HFF-Myc (cell line): ENCODE data around the gene RPTOR.

Source experiments
- DNase-seq: peaks from one replicate; pipeline ENCODE4 v3.0.0-alpha.2; 2011; ENCODE audit warnings: low read depth; ENCODE audit errors: extremely low read depth
- H3K4me3 ChIP-seq: replicated peaks from 2 replicates; pipeline ENCODE4 v1.5.1; 2011; ENCODE audit warnings: low read depth, mild to moderate bottlenecking, control low read depth, low read length
- TF ChIP-seq, protein P1 (sequence below): IDR thresholded peaks from 2 replicates; pipeline ENCODE4 v1.5.1; 2012; ENCODE audit warnings: mild to moderate bottlenecking, low read depth, low read length, control low read depth; ENCODE audit errors: missing control alignments

Gene RPTOR

DNA sequence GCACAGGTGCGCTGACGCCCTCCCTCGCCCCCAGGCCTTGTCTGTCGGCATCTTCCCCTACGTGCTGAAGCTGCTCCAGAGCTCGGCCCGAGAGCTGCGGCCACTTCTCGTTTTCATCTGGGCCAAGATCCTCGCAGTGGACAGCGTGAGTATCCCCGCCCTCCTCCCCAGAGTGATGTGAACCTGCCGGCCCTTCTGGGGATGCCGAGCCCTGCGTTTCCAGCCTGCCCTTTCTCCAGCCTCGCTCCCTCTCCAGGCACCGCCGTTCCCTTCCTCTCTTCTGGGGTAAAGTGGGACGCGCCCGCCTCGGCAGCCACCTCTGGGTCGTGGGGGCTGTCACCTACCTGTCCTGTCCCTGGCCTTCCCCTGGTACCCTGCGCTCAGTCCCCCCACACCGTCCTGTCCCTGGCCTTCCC lies 313.1 kb downstream of the RPTOR start:
- TF ChIP-seq, protein P1, sequence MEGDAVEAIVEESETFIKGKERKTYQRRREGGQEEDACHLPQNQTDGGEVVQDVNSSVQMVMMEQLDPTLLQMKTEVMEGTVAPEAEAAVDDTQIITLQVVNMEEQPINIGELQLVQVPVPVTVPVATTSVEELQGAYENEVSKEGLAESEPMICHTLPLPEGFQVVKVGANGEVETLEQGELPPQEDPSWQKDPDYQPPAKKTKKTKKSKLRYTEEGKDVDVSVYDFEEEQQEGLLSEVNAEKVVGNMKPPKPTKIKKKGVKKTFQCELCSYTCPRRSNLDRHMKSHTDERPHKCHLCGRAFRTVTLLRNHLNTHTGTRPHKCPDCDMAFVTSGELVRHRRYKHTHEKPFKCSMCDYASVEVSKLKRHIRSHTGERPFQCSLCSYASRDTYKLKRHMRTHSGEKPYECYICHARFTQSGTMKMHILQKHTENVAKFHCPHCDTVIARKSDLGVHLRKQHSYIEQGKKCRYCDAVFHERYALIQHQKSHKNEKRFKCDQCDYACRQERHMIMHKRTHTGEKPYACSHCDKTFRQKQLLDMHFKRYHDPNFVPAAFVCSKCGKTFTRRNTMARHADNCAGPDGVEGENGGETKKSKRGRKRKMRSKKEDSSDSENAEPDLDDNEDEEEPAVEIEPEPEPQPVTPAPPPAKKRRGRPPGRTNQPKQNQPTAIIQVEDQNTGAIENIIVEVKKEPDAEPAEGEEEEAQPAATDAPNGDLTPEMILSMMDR, result no peak
- DNase-seq, result no peak
- H3K4me3 ChIP-seq, result no peak overlapping the region

DNA sequence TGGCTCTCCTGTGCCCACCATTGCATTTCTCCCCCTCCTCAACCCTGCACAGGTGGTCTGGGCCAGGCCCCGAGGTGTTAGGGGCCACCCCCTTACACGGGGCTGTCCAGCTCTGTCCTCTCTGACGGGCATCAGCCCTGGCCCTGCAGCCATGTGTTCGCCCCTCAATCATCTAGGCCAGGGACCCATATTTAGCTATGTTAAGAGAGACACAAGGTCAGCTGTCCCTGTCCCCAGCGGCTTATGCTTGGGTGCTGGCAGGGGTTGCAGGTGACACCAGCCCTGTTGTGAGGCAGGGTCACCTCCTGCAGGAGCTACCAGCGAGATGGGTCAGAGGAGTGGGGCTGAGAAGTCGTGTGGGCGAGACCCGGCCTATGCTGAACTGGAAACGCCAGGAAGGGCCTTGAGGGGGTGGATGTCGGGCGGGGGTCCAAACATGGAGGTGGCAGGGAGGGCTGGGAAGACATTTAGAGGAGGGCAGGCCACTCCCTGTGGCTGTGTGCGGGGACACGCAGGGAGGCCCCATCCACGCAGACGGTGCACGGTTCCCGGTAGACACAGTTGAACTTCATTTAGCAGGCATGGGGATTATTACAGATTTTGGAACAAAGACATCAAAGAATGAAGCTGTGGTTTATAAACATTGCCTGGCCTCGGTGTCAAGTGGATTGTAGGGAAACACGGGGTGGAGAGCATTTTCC lies 313.8 kb downstream of the RPTOR start:
- H3K4me3 ChIP-seq, result no peak overlapping the region
- no peak for DNase-seq
- TF ChIP-seq, protein P1, result no peak

DNA sequence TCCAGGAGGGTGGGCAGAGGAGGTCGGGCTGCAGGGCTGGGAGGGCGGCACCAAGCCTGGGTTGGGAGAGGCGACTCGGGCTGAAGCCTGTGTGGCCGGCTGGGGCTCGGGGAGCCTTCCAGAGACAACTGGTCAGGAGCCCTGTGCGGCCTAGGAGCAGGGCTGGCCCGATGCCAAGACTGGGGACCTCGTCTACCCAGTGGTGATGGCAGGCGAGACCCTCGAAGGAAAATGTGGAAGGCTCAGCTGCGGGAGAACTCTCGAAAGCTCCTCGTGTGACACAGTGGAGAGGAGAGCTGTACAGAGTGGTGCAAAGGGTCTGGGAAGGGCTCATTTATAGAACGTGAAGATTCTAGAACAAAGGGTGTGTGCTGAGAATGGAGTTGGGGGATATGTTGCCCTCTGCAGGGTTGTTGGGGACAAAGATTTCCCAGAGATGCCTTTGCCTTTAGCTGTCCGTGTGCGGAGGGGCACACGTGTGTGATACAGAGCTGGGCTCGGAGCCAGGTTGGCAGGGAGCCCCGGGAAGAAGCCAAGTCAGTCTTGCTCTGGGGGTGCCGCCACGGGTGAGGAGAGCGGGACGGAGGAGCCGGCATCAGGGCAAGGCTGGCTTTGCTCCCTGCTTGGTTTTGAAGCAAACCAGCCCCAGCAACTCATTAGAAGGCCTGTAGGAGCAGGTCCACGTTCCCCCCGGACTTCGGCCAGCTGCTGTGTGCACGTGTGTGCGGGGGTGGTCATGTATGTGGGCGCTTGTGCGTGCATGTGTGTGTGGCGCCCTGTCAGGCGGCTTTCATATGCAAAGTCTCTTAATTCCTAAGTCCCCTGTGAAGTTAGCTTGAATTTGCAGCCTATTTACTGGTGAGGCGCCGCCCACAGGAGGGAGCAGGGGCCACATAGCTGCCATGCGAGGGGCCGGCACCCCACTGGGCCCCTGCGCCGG lies 314.6 kb downstream of the RPTOR start:
- TF ChIP-seq, protein P1, result no peak
- peak; percentile 66 for DNase-seq

DNA sequence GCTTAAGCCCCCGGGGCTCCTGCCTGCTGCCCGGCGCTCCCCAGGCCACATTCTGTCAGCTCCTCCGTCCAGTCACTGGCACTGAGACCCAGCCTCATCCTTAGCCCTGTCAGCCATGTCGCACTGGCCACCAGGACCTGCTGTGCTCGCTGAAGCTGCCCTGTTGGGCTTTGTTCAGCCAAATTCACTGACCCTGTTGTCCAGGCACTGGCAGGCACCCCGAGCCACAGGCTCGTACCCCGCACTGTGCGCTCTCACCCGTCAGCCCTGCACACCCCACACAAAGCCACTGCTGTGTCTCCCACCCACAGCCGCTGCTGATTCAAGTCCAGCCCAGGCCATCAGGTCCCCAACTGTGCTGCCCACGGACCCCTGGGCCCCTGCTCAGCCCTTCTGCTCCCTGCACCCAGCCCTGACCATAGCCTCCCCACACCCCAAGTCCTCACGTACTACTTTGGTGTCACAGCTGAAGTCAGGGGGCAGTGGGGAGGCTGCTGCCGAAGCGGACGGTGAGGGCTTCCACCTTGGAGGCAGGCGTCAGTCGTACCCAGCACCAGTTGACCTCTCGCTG lies 315.5 kb downstream of the RPTOR start:
- TF ChIP-seq, protein P1, result no peak
- DNase-seq, result no peak

More for the DNA sequence above, 314.6 kb downstream of the RPTOR start:
- no peak overlapping the region for H3K4me3 ChIP-seq

DNA sequence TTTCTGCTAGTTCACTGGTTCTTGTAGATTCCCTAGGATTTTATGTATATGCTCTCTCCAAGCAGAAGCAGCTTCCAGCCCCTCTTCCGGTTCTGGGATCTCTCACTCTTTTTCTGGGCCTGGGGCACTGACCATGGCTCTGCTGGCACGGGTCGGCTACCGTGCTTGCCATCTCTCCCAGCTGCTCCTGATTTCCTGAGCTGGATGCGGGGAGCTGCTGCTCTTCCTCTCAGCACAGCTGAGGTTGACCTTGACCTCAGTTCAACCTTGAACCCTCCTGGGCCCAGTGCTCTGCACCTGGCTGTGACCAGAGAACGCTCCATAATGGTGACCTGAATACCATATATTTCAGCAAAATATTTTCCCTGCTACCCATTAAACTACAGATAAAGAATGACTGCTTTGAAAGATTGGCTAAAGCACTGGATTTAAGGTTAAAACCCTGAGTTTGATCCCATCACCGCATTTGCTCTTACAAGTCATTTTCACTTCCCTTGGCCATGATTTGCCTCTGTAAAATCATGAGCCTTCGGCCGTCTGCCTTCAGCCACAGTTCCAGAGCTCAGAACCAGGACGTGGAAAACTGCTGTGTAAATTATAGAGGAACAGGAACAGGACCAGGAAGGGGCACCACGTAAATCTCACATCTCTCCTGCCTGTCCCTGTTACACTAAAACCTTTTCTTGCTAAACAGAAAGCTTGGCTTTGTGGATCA lies 316.2 kb downstream of the RPTOR start:
- no peak overlapping the region for H3K4me3 ChIP-seq
- TF ChIP-seq, protein P1, result no peak
- no peak for DNase-seq

More for the DNA sequence above, 315.5 kb downstream of the RPTOR start:
- no peak overlapping the region for H3K4me3 ChIP-seq

DNA sequence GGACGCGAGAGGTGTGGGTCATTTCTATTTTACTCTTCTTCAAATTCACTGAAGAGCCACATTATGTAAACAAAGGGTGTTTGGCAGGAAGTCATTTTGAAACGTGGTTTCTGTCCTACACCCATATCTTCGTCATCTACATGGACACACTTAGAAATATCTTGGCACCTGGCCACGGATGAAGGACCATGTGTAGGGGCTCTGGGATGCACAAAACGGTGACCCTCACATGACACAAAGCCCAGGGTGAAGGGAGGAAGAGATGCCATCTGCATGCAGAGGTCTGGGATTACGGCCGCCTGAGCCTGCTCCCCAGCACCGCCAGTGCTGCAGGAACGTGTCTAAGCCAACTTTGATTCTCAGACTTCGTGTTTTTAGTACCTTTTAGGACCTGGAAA lies 316.8 kb downstream of the RPTOR start:
- H3K4me3 ChIP-seq, result no peak overlapping the region
- TF ChIP-seq, protein P1, result no peak
- DNase-seq, result no peak
